GM12801 (cell line): Measurements from ENCODE around the gene SPATA13.

Source experiments
- CTCF ChIP-seq: IDR thresholded peaks from one replicate; pipeline ENCODE4 v1.5.1; 2011; ENCODE audit warnings: control low read depth; ENCODE audit not compliant: insufficient read length; ENCODE audit errors: extremely low read depth

The SPATA13 gene

GRCh38 chr13:24142886-24143285 is 17.6 kb upstream of the SPATA13 start:
- TF ChIP-seq CTCF = no peak

DNA sequence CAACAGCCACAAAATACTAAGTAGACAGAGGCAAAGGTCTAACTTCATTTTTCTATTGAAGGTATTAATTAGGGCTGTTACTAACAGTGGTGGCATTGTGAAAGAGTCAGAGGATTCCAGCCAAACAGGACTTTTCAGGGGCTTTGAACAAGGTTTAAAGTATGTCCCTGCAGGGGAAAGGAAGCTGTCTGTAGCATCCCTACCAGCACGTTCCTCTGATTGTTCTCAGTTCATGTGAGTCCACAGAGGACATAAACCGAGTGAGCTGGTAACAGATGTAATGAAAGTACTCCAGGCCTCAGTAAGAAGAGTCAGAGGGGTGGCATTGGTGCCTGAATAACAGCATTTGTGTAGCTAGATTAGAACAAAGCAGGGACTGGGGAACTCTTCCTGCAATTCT is 15.3 kb upstream of the SPATA13 start:
- TF ChIP-seq CTCF = no peak

- no peak for TF ChIP-seq CTCF
These were observed 14.8 kb upstream of the SPATA13 start for GRCh38 chr13:24145674-24146073.

DNA sequence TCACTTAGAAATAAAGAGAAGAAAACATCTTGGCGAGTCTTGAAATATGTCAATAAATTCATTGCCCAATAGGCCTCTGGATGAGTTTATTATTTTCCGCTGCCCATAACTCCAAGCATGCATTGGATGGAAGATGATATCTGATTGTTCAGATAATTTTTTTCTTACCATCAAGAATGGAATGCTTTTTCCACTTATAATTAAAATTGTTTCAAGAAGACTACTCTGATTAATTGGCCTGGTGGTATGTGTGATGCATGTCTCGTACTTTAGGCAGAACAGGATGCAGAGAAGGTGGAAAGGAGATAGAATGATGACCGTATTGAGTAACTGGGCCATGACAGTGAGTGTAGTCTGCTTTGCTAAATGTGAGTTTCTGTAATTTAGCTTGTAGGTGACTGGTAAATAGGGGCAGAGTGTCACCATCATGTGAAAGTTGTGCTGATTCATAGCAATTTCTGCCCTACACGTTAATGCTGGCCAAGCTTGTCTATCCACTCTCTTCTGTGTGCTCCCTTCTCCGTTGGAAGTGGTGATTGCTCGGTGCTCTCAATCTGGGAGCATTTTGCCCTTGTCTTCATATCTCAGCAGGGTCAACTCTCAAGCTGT is 13.5 kb upstream of the SPATA13 start:
- TF ChIP-seq CTCF = no peak

DNA sequence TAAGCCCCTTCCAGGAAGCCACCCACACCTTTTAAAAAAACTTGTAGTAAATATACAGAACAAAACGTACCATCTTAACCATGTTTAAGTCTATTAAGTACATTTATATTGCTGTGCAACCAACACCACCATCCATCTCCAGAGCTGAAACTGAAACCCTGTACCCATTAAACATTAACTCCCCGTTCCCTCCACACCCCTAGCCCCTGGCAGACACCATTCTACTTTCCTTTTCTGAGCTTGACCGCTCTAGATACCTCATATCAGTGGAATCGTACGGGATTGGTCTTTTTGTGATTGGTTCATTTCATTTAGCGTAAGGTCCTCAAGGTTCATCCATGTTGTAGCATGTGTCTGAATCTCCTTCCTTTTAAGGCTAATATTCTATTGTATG is 13.0 kb upstream of the SPATA13 start:
- TF ChIP-seq CTCF = no peak

DNA sequence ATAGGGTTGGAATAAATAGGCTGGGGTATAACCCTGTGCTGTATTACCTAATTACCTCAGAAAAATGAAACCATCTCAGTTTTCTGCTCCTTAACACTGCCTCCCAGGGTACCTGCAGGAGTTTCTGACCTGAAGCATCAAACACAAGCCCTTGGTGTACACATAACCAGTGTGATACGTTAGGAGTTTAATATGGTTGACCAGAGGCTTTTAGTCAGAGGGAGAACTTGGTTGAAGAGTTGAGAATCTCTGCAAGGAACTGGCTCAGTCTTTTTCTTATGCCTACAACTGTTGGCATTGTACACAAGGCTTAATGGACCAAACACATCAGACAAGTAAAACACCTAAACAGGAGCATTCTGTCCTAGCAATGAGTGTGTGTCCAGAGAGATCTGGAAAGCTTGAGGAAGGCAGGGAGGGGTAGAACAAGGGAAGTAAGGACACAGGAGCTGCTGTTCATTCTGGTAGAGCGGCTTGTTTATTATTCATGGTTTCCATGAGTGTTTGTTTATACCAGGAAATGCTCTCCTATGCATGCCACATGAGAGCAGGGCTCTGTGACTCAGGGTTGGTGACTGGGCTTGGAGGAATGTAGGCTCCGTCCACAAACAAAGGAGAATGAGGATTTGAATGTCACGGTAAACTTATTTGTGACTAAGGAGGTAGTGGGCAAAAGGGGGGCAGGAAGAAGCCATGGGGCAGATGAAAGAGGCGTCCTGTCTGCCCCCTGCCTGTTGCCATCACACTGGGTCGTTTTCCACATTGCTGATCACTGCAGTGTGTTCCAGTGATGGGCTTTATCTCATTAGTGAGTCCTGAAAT is 11.9 kb upstream of the SPATA13 start:
- no peak for TF ChIP-seq CTCF

GRCh38 chr13:24149246-24150032 is 11.1 kb upstream of the SPATA13 start:
- no peak for TF ChIP-seq CTCF
